H9 (cell line): ENCODE results near the gene TMEM9. TPM values are rescaled to one million over a fixed set of nuclear protein-coding genes. Genes with fewer than 3 reads are reported as not detected.

Source experiments
- DNase-seq: peaks from one replicate; pipeline ENCODE4 v3.0.0-alpha.2; 2017
- H2AFZ ChIP-seq: one replicate; pipeline ENCODE4 v1.6.1; 2013; ENCODE audit warnings: mild to moderate bottlenecking, low read length, control low read depth, moderate library complexity
- H2AK5ac ChIP-seq: 2 replicates; pipeline ENCODE4 v1.6.1; 2013; ENCODE audit warnings: low read length, control low read depth, mixed read lengths; ENCODE audit not compliant: insufficient read length
- H2BK120ac ChIP-seq: one replicate; pipeline ENCODE4 v1.6.1; 2013; ENCODE audit warnings: low read depth, mild to moderate bottlenecking, low read length, control low read depth, inconsistent platforms; ENCODE audit not compliant: poor library complexity, severe bottlenecking
- H2BK12ac ChIP-seq: 2 replicates; pipeline ENCODE4 v1.6.1; 2013; ENCODE audit warnings: low read length, control low read depth, mixed read lengths, low read depth; ENCODE audit not compliant: insufficient read length
- H2BK15ac ChIP-seq: 2 replicates; pipeline ENCODE4 v1.6.1; 2013; ENCODE audit warnings: low read depth, low read length, control low read depth
- H2BK20ac ChIP-seq: one replicate; pipeline ENCODE4 v1.6.1; 2013; ENCODE audit warnings: low read depth, mild to moderate bottlenecking, low read length, control low read depth, inconsistent platforms; ENCODE audit not compliant: poor library complexity, severe bottlenecking
- H2BK5ac ChIP-seq: 2 replicates; pipeline ENCODE4 v1.6.1; 2013; ENCODE audit warnings: low read length, control low read depth, mixed read lengths; ENCODE audit not compliant: insufficient read length
- H3K14ac ChIP-seq: 2 replicates; pipeline ENCODE4 v1.6.1; 2013; ENCODE audit warnings: low read length, control low read depth; ENCODE audit not compliant: insufficient read depth
- H3K18ac ChIP-seq: 2 replicates; pipeline ENCODE4 v1.6.1; 2013; ENCODE audit warnings: low read depth, mild to moderate bottlenecking, mixed read lengths, low read length, control low read depth; ENCODE audit not compliant: insufficient read length
- H3K23ac ChIP-seq: 2 replicates; pipeline ENCODE4 v1.6.1; 2013; ENCODE audit warnings: low read length, control low read depth, mixed read lengths, low read depth; ENCODE audit not compliant: insufficient read length
- H3K23me2 ChIP-seq: 2 replicates; pipeline ENCODE4 v1.6.1; 2013; ENCODE audit warnings: low read depth, mild to moderate bottlenecking, mixed read lengths, low read length, control low read depth; ENCODE audit not compliant: insufficient read length, poor library complexity, severe bottlenecking
- H3K27ac ChIP-seq: 2 replicates; pipeline ENCODE4 v1.5.1; 2013; ENCODE audit warnings: low read length, control low read depth, mixed read lengths, low read depth; ENCODE audit not compliant: insufficient read length
- H3K27me3 ChIP-seq: 2 replicates; pipeline ENCODE4 v1.6.1; 2013; ENCODE audit warnings: low read length, control low read depth, inconsistent platforms; ENCODE audit not compliant: insufficient read depth
- H3K4ac ChIP-seq: 2 replicates; pipeline ENCODE4 v1.6.1; 2013; ENCODE audit warnings: low read depth, mild to moderate bottlenecking, control low read depth, inconsistent platforms, low read length, moderate library complexity
- H3K4me1 ChIP-seq: 2 replicates; pipeline ENCODE4 v1.6.1; 2013; ENCODE audit warnings: low read length, control low read depth, inconsistent platforms; ENCODE audit not compliant: insufficient read depth
- H3K4me2 ChIP-seq: 2 replicates; pipeline ENCODE4 v1.6.1; 2013; ENCODE audit warnings: low read length, control low read depth, mixed read lengths; ENCODE audit not compliant: insufficient read length, insufficient read depth
- H3K56ac ChIP-seq: 2 replicates; pipeline ENCODE4 v1.6.1; 2013; ENCODE audit warnings: low read depth, mild to moderate bottlenecking, mixed read lengths, low read length, control low read depth; ENCODE audit not compliant: insufficient read length
- H3K79me1 ChIP-seq: 2 replicates; pipeline ENCODE4 v1.6.1; 2013; ENCODE audit warnings: low read depth, mild to moderate bottlenecking, moderate library complexity, low read length, control low read depth, inconsistent platforms; ENCODE audit not compliant: insufficient read depth, poor library complexity, severe bottlenecking
- H3K79me2 ChIP-seq: 2 replicates; pipeline ENCODE4 v1.6.1; 2013; ENCODE audit warnings: low read length, control low read depth, inconsistent platforms; ENCODE audit not compliant: insufficient read depth
- H3K9ac ChIP-seq: 2 replicates; pipeline ENCODE4 v1.6.1; 2013; ENCODE audit warnings: low read length, control low read depth, mixed read lengths; ENCODE audit not compliant: insufficient read length; ENCODE audit errors: extremely low read depth
- H3K9me3 ChIP-seq: one replicate; pipeline ENCODE4 v1.6.1; 2013; ENCODE audit warnings: low read depth, low read length, inconsistent platforms; ENCODE audit not compliant: control insufficient read depth
- H3T11ph ChIP-seq: one replicate; pipeline ENCODE4 v1.6.1; 2013; ENCODE audit warnings: mild to moderate bottlenecking, low read length, control low read depth, inconsistent platforms
- H4K20me1 ChIP-seq: one replicate; pipeline ENCODE4 v1.6.1; 2013; ENCODE audit not compliant: control insufficient read depth, insufficient read length, insufficient read depth
- H4K5ac ChIP-seq: 2 replicates; pipeline ENCODE4 v1.6.1; 2013; ENCODE audit warnings: low read depth, mild to moderate bottlenecking, mixed read lengths, low read length, control low read depth; ENCODE audit not compliant: insufficient read length
- H4K8ac ChIP-seq: replicated peaks from 2 replicates; pipeline ENCODE4 v1.6.1; 2013; ENCODE audit warnings: low read length, control low read depth, mixed read lengths, low read depth; ENCODE audit not compliant: insufficient read length
- H4K91ac ChIP-seq: 2 replicates; pipeline ENCODE4 v1.6.1; 2013; ENCODE audit warnings: low read depth, mild to moderate bottlenecking, moderate library complexity, mixed read lengths, low read length, control low read depth; ENCODE audit not compliant: insufficient read length
- H3K27ac Mint-ChIP-seq, 3 experiments: 2 replicates in 2 of 3; 3 replicates in 1 of 3; pipeline ENCODE4 v1.8.0; 2020 to 2021; ENCODE audit warnings: mixed read lengths in 3 of 3, mild to moderate bottlenecking in 1 of 3, moderate library complexity in 1 of 3
- H3K27me3 Mint-ChIP-seq: 2 replicates; pipeline ENCODE4 v1.8.0; 2021; ENCODE audit warnings: low read depth, mild to moderate bottlenecking, moderate library complexity, mixed read lengths
- H3K36me3 Mint-ChIP-seq, 3 experiments: 2 replicates in 2 of 3; 3 replicates in 1 of 3; pipeline ENCODE4 v1.8.0; 2020 to 2021; ENCODE audit warnings: low read depth in 3 of 3, mixed read lengths in 3 of 3; ENCODE audit not compliant: insufficient read depth in 1 of 3
- H3K4me1 Mint-ChIP-seq, 2 experiments: 2 replicates each; pipeline ENCODE4 v1.8.0; 2020; ENCODE audit warnings: mixed read lengths in 2 of 2
- H3K4me3 Mint-ChIP-seq, 2 experiments: 2 replicates in 1 of 2; 3 replicates in 1 of 2; pipeline ENCODE4 v1.8.0; 2020 to 2021; ENCODE audit warnings: mild to moderate bottlenecking in 2 of 2, mixed read lengths in 2 of 2, moderate library complexity in 1 of 2
- H3K9me3 Mint-ChIP-seq, 2 experiments: 2 replicates in 1 of 2; 3 replicates in 1 of 2; pipeline ENCODE4 v1.8.0; 2020; ENCODE audit warnings: mild to moderate bottlenecking in 2 of 2, mixed read lengths in 2 of 2, moderate library complexity in 1 of 2
- WGBS: extraction: QIAGEN DNeasy Blood & Tissue Kit; methylation state at CpG from one replicate; pipeline ENCODE4 v1.1.7; 2013; ENCODE audit warnings: missing lambda C conversion rate, low lambda C conversion rate, mixed read lengths; ENCODE audit not compliant: insufficient read length; ENCODE audit errors: extremely low coverage; 5-methylcytosine and 5-hydroxymethylcytosine counted together
- total RNA-seq: library from RNA; stranded (reverse); gene quantifications from 2 replicates; pipeline ENCODE4 v1.2.1, GENCODE V29; 2021
- TF ChIP-seq, protein P1 (sequence below): fragments of 200-600 bp; sonication (generic); conservative IDR thresholded peaks from 3 replicates; pipeline ENCODE4 v1.8.0; 2021; ENCODE audit warnings: antibody characterized with exemption, mild to moderate bottlenecking

Gene TMEM9
- total RNA-seq, 1 experiment from 2014 or later: 93.4 TPM

DNA sequence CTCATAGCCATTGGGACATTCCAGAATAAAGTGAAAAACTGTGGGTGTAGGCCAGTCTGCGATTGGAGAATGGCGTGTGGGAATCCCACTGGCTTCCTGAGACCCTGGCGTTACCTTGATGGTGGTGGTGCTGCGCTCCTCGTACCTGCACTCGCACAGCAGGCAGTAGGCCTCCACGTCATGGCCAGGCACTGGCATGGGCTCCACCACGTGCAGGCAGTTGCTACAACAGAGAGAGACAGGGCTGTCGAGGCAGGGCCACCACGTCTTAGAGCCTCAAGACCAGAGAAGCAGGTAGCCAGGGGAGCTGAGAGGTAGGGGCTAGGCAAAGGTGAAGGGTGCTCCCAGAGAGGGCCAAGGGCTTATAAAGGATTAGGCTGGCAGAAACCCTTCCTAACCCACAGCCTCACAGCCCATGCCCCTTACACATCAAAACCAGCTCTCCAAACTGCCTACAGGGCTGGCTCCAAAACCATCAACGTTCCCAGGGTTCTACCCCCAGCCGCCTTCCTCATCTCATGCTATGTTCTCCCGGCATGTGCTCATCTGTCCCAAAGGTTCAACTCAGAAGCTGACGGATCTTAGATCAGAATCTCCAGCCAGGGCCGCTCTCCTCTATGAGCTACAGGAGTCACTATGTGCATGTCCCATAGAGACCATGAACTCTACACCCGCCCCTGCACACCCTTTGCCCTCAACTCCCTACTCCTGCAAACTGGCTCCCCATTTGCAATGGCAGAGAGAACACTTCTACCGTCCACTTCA, 7.5 kb downstream of the TMEM9 start:
- H3K4ac ChIP-seq: no peak overlapping the region
- no peak overlapping the region for H2BK15ac ChIP-seq
- H3K27ac Mint-ChIP-seq: peak overlapping the region in 1 of 3 experiments; percentile 41; a peak in 2 of 7 replicates
- H3K9me3 Mint-ChIP-seq: no peaks in the 10 kb centered on the region
- TF ChIP-seq, protein P1, sequence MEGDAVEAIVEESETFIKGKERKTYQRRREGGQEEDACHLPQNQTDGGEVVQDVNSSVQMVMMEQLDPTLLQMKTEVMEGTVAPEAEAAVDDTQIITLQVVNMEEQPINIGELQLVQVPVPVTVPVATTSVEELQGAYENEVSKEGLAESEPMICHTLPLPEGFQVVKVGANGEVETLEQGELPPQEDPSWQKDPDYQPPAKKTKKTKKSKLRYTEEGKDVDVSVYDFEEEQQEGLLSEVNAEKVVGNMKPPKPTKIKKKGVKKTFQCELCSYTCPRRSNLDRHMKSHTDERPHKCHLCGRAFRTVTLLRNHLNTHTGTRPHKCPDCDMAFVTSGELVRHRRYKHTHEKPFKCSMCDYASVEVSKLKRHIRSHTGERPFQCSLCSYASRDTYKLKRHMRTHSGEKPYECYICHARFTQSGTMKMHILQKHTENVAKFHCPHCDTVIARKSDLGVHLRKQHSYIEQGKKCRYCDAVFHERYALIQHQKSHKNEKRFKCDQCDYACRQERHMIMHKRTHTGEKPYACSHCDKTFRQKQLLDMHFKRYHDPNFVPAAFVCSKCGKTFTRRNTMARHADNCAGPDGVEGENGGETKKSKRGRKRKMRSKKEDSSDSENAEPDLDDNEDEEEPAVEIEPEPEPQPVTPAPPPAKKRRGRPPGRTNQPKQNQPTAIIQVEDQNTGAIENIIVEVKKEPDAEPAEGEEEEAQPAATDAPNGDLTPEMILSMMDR: no peak
- no peak overlapping the region for H3K4me3 Mint-ChIP-seq
- no peaks in the 10 kb centered on the region for H3K9me3 ChIP-seq
- H3K79me1 ChIP-seq: peaks cover 2% of the 10 kb centered on the region
- H2AK5ac ChIP-seq: no peak overlapping the region
- peaks cover 60 to 99% (median 99%) of the 10 kb centered on the region in 3 experiments for H3K36me3 Mint-ChIP-seq
- H3K23me2 ChIP-seq: no peaks in the 10 kb centered on the region
- H3K4me1 ChIP-seq: no peaks in the 10 kb centered on the region
- no peak overlapping the region for H2AFZ ChIP-seq
- no peak overlapping the region for H3K27ac ChIP-seq
- no peak for DNase-seq
- H2BK5ac ChIP-seq: no peak overlapping the region
- H3K14ac ChIP-seq: no peak overlapping the region
- WGBS: no CpG with 5 or more reads among the region's 17 CpGs
- no peak overlapping the region for H2BK20ac ChIP-seq
- H4K5ac ChIP-seq: no peak overlapping the region
- H4K8ac ChIP-seq: no peak overlapping the region
- H3K9ac ChIP-seq: no peak overlapping the region
- H2BK120ac ChIP-seq: no peak overlapping the region
- no peaks in the 10 kb centered on the region for H3K79me2 ChIP-seq
- no peak overlapping the region for H3K18ac ChIP-seq
- no peak overlapping the region for H3K23ac ChIP-seq
- H2BK12ac ChIP-seq: no peak overlapping the region
- no peak overlapping the region for H3K4me2 ChIP-seq
- no peak overlapping the region for H3K56ac ChIP-seq
- no peaks in the 10 kb centered on the region for H3K27me3 ChIP-seq
- no peaks in the 10 kb centered on the region for H3K4me1 Mint-ChIP-seq
- H4K20me1 ChIP-seq: no peaks in the 10 kb centered on the region
- no peak overlapping the region for H3T11ph ChIP-seq
- H3K27me3 Mint-ChIP-seq: no peaks in the 10 kb centered on the region
- no peak overlapping the region for H4K91ac ChIP-seq
